HG02884 (cell line): ENCODE measurements around the gene FCRL5.
"Not testable (repeated sequence)": the region's sequence is repeated elsewhere in the genome, so short reads cannot be mapped to it uniquely, and the experiment has no call there.

Experiments
- ATAC-seq: cut with Tn5 transposase; IDR thresholded peaks from one replicate; pipeline ENCODE4 v1.9.1; 2021; ENCODE audit warnings: mild to moderate bottlenecking, moderate library complexity; ENCODE audit not compliant: unreplicated experiment

FCRL5 gene

DNA sequence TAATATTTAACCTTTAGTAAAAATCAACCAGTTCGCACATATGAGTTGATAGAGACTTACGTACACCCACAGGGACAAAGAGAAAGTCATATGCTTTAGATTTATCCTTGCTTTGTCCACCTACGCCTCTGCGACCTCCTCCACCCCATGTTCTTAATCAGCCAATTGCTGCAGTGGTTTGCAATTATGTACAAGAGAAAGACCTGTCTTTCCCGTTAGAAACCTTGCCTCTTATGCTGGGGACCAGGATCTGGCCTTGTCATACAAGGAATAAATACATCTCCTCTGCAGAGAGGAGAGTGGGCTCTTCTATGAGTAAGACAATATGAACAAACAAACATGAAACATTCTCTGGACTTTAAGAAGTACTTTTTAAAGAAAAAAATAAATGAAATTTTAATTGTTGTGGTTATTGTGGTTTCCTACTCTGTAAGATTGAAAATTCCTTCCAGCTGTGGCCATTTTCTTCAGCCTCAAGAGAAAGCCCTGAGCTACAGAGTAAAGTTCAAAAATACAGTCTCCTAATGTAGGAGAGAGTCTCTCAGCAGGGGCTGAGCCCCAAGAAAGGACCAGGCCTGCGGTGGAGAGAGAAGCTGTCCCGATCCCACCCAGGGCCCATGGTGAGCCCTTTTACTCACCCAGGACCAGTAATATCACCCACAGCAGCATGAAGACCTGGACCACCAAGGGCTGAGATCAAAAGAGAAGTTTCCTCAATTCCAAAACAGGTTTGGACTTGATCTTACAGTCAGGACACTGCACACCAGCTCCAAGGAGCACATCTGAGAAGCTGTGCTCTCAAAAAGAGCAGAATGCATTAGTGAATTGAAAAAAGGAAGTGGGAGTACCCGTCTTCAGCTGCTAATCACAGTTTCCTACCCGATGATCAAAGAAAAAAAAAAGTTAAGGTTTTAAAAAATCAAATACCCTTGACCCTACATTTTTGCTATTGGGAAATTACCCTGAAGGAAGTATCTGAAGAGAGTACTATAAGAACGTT lies at the start of gene FCRL5:
Gene FCRL5, minus strand, starts transcription at position 822 of the 1,000 bp plus-strand sequence. Its CDS starts 153 bp downstream, at position 669.
- peak; percentile 67 for ATAC-seq

DNA sequence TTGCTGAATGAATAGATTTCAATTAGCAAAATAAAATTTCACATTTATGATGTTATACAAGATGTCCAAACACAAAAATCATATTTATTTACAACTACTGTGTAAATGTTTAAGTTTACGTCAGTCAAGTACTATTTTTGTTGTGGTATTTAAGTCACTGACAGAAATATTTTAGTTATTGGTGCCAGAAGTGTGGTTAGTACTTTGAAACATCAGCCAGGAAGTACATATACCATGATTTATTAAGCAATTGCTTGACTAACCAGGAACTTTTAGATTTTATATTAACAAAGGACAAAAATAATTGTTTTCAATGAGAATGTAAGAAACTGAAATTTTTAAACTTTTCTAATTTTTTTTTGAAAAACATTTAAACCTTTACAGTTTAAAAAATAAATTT lies 47.9 kb upstream of the FCRL5 start:
- ATAC-seq = no peak

DNA sequence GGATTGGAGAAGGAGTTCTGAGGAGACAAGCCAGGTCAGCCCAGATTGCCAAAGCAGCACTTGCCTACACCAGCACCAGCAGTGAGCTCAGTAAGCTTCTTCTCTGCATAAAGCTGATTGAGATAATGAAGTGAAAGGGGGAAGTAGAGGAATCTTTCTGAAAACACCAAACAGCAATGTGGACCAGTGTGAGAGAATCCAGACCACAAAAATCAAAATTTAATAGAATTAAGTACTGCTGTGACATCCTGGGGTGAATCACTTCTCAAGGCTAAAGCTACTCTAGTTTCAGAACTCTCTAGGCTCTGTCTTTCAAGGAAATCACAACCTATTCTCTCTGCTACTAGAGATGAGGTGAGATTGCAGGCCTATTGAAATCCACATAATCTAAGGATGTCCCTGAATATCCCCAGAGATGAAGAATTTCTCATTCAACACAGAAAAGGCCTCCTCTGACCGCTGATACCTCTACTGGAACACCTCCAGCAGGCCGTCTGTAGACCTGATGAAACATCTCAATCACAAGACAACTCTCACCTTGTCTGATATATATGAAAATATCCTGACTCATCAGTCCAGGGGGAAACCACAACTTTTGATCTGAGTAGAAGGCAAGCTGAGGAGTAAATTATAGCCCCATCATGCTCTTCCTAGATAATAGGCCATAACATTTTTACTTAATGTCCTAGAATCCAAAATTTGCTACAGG lies 45.8 kb upstream of the FCRL5 start, which contains the start of gene FCRL4:
Gene FCRL4, minus strand, starts transcription at position 127 of the 709 bp plus-strand sequence. CDS start 141 bp downstream, outside the sequence.
- no peak for ATAC-seq

GRCh38 chr1:157596384-157596783 lies 44.1 kb upstream of the FCRL5 start:
- peak; percentile 39 for ATAC-seq

DNA sequence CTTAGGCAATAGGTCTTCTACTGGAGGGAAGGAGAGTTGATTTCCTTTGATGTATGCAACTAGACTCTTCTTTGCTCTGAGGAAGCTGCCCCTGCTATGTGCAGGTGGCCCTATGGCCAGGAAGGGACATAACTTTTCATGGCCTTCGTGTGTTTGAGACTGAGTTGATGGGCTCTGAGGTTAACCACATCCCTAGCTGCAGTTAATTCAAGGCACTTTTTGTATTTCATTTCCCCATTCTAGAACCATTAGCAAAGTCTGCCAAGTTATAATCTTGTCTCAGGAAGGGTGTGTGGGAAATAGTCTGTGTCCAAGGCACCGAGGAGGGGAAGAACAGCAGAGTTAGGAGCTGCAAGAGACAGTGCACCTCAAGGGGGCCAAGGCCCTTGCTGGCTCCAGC lies 43.0 kb upstream of the FCRL5 start:
- ATAC-seq = peak; percentile 67

DNA sequence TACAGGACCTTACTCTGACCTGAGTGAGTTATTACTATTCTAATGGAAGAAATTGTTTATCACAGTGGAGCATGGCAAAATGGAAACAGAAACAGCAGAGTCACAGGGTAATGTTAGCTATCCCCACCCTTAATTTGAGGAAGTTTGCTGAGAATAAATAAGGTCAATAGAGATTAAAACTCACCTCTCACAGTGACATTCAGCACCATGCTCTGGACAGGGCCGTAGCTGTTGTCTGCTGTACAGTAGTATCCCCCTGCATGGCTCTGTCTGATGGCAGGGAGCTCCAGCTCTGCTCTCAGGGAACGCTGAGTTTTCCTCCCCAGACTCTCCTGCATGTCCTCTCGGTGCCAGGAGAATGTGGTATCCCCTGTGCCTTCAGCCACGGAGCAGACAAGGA lies 33.7 kb upstream of the FCRL5 start:
- no peak for ATAC-seq

GRCh38 chr1:157584503-157584902 lies 32.2 kb upstream of the FCRL5 start:
- ATAC-seq = no peak

DNA sequence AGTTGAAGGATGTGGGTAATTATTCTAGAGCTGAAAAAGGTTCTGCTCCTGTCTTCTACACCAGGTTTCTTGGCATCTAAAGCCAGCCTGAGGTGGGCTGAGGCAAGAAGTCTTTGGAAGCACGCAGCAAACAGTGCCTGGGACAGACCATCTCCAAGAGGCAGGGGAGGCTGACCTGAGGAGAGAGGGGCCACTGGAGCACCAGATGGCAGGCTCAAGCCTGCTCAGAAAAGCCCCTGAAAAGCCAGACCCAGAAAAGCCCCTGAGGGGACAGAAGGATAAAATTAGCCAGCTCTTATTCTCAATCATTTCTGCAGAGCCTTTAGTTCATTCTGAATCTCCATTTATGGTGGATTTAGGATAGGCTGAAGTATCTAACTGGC lies 28.5 kb upstream of the FCRL5 start:
- ATAC-seq = no peak

- ATAC-seq = no peak
Observed at GRCh38 chr1:157580179-157580827, 28.0 kb upstream of the FCRL5 start.

DNA sequence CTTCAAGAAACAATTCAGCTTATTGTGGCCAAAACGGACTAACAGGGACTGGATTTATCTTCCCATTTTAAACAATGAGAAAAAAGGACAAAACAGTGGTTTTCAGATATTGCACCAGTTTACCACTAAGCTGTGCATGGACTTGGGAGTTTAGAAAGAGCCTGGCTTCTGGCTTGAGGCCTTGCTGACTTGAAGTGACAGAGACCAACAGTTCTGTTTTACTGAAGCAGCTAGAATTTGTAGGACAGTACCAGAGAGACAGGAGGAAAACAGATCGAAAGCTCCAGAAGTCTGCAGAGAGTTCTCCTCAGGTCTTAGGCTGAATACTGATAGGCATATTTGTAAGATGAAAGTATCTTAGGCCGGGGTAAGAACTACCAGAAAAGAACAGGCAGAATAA lies 25.1 kb upstream of the FCRL5 start:
- no peak for ATAC-seq

- peak; percentile 64 for ATAC-seq
Observed at GRCh38 chr1:157575744-157576143, 23.4 kb upstream of the FCRL5 start.

GRCh38 chr1:157574836-157575235 lies 22.5 kb upstream of the FCRL5 start:
- no peak for ATAC-seq

- ATAC-seq = no peak
Observed at GRCh38 chr1:157566484-157567300, 14.4 kb upstream of the FCRL5 start.

- peak; percentile 65 for ATAC-seq
Observed at GRCh38 chr1:157562515-157562914, 10.2 kb upstream of the FCRL5 start.

GRCh38 chr1:157558119-157558518 lies 5.8 kb upstream of the FCRL5 start:
- no peak for ATAC-seq

- ATAC-seq = not testable (repeated sequence)
Observed at GRCh38 chr1:157548081-157548480, 4.2 kb downstream of the FCRL5 start.

DNA sequence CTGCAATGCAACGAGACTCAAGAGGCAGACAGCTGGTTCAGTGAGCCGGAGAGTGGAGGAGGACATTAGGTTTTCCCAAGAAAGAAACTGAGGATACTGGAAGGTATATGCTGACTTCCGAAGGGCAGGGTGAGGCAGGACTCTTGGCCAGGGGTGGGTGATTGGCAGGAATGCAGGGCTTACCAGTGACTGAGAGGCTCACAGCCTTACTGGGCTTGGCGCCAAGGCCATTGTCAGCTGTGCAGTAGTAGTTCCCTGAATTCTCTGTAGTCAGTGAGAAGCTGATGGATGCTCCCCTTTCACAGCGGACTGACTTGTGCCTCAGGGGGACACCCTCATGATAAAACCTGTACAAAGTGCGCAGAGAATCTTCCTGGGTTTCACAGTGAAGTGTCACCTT lies 9.6 kb downstream of the FCRL5 start:
- no peak for ATAC-seq

GRCh38 chr1:157540852-157541251 lies 11.5 kb downstream of the FCRL5 start:
- ATAC-seq = no peak

- no peak for ATAC-seq
Observed at GRCh38 chr1:157540160-157540748, 12.1 kb downstream of the FCRL5 start.

GRCh38 chr1:157539568-157539967 lies 12.7 kb downstream of the FCRL5 start:
- no peak for ATAC-seq
